ENCODE measurements around the gene ARRDC3.
"Not testable (repeated sequence)": the region's sequence is repeated elsewhere in the genome, so short reads cannot be mapped to it uniquely, and the experiment has no call there.

The ARRDC3 gene

DNA sequence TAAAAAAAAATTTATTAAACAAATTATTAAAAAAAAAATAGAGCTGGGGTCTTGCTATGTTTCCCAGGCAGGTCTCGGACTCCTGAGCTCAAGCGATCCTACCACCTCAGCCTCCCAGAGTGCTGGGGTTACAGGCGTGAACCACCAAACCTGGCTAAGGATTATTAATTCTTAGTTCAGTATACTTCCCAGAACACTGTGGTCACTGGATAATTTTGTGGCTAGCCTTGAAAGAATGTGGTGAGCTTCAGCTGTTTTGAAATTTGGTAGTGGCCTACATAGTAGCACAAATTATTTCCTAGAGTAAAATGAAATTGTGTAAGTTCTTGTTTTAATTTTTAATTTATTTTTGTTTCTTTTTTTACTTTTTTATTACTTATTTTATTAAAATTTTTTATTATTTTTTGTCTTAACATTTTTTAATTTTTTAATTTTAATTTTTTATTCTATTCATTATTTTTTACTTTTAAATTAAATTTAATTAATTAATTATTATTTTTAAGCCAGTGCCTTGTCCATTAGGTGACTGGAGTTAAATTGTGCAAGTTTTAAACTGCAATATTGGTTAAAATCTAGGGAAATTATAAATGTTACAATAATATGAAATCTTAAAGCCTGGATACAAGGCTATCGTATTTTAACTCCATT, 23.0 kb downstream of the ARRDC3 start:
- no peak for DNase-seq

- no peak for DNase-seq
These were observed 25.3 kb downstream of the ARRDC3 start for GRCh38 chr5:91357806-91358205.

- DNase-seq: no peak
These were observed 26.0 kb downstream of the ARRDC3 start for GRCh38 chr5:91357012-91357634.

- not testable (repeated sequence) for DNase-seq
These were observed 28.2 kb downstream of the ARRDC3 start for GRCh38 chr5:91354867-91355266.

- DNase-seq: no peak
These were observed 30.1 kb downstream of the ARRDC3 start for GRCh38 chr5:91352831-91353695.

DNA sequence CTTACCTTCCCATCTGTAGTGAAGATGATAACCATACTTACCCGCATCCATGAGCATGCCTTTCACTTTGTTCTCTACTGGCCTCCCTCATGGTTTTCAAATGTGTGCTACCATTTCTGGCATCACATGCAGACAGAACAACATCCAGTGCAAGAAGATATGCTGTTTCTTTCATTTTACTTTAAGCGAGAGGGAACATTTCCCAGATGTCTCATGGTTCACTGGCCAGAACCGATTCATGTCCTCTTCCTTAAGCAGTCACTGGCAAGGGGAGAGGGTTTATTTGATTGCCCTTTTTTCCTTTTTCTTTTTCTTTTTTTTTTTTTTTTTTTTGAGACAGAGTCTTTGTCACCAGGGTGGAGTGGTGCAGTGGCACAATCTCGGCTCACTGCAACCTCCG, 37.7 kb downstream of the ARRDC3 start:
- DNase-seq: no peak

DNA sequence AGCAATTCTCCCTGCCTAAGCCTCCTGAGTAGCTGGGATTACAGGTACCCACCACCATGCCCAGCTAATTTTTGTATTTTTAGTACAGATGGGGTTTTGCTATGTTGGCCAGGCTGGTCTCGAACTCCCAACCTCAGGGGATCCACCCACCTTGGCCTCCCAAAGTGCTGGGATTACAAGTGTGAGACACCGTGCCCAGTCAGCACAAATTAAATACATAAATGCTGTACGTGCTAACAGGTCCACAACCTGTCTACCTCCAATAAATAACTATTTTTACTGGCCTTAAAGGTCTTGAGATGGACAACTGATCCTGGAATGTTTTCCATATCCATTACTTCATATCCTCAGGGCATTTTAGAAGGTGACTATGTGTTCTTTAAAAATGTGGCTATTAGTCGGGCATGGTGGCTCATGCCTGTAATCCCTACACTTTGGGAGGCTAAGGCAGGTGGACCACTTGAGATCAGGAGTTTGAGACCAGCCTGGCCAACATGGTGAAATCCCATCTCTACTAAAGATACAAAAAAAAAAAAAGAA, 38.4 kb downstream of the ARRDC3 start:
- DNase-seq: not testable (repeated sequence)

- DNase-seq: no peak
These were observed 39.2 kb downstream of the ARRDC3 start for GRCh38 chr5:91343916-91344315.

DNA sequence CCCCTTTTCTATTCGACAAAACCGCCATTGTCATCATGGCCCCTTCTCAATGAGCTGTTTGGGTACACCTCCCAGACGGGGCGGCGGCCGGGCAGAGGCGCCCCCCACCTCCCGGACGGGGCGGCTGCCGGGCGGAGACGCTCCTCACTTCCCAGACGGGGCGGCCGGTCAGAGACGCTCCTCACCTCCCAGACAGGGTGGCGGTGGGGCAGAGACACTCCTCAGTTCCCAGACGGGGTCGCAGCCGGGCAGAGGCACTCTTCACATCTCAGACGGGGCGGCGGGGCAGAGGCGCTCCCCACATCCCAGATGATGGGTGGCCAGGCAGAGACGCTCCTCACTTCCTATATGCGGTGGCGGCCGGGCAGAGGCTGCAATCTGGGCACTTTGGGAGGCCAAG, 40.2 kb downstream of the ARRDC3 start:
- not testable (repeated sequence) for DNase-seq

GRCh38 chr5:91341154-91341553, 42.0 kb downstream of the ARRDC3 start:
- peak; percentile 4 for DNase-seq

- DNase-seq: no peak
These were observed 42.6 kb downstream of the ARRDC3 start for GRCh38 chr5:91340532-91340931.

DNA sequence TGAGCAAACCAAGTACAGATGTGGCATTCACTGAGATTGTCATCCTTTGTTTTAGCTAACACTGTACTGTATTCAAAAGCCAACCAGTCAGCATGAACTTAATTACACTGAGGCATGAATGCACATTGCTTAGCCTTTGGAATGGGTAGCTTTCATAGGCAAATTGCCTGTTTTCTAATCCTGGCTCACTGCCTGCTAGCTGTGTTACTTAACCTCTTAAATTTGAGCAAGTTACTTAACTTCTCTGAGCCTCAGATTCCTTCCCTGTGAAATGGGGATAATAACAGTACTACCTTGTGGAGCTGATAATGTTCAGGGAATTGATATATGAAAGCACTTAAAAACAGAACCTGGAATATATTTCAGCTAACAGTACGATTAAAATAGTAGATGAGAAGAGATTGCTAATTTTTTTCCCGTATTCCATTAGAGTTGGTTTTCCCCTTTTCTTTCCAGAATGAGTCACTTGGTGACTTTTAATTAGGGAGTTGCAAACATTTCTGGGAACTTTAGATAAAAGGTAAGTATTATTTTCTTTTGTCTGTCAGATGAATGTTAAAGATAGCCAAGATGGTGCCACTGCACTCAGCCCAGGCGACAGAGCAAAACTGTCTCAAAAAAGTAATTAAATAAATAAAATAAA, 43.9 kb downstream of the ARRDC3 start:
- DNase-seq: no peak

DNA sequence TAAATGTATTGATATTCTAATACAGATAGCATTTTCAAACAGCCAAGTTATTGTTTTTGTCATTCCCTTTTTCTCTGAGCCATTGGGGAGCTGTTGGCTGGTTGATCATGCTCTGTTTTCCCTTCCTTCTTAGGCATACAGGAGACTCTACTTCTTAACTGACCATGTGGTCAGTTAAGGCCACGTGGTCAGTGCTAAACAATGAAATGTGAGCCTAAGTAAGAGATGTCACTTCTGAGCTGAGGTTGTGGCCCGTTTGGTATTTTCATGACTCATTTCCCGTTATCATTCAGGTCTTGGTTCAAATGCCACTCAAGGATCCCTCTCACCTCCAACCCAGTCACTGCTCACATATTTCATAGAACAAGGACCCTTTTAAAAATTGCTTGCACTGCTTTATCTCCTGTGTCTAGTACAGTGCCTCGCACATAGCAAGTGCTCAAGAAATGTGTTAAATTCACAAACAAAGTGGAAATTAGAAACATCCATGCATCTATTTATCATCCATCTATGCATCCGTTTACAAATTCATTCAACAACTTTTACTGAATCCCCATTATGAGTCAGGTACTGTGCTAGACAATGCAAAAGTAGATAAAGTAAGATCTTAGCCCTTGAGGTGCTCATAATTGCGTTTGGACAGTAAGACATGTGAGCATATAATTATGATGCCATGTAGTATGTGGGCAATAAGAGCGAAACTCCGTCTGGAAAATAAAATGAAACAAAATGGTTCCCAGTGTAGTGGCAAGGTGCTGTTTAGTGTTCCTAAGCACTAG, 50.7 kb downstream of the ARRDC3 start:
- peak; percentile 55 for DNase-seq

DNA sequence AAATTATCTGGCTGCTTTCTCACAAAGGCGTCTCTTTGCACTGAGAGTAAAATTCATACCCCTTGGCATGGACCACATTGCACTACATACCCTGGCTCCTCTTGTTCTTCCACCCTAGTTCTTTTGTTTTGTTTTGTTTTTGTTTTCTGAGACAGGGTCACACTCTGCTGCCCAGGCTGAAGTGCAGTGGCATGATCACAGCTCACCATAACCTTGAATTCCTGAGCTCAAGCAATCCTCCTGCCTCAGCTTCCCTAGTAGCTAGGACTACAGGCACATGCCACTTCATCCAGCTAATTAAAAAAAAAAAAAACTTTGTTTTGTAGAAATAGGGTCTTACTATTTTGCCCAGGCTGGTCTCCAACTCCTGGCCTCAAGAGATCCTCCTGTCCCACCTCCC, 51.4 kb downstream of the ARRDC3 start:
- DNase-seq: no peak

DNA sequence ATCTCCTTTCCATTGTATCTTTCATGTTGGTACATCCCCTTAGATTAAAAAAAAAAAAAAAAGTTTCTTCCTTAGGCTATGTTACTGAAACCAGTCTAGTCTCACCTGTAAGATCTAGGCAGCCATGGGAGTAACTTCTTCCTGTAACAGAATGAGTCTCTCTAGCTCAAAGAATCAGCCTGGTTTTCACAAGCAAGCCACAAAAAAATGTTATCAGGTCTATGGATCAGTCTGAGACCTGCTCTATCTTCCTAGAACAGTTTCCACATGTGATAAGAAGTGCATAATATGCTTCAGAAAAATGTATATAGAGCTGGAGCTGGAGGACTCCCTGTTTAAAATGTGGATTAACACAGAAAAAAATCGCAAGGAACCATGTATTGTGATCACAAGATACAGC, 53.8 kb downstream of the ARRDC3 start:
- no peak for DNase-seq

GRCh38 chr5:91328743-91329142, 54.4 kb downstream of the ARRDC3 start:
- no peak for DNase-seq

DNA sequence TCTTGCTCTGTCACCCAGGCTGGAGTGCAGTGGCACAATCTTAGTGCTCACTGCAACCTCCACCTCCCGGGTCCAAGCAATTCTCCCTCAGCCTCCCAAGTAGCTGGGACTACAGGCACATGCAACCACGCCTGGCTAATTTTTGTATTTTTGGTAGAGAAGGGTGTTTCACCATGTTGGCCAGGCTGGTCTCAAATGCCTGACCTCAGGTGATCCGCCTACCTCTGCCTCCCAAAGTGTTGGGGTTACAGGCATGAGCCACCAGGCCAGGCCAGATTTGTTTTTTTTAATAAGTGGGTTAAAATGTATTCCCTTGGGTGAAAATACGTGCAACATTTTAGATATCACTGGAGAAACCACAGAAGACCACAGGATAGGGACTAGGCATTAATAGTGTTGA, 60.1 kb downstream of the ARRDC3 start:
- DNase-seq: not testable (repeated sequence)

DNA sequence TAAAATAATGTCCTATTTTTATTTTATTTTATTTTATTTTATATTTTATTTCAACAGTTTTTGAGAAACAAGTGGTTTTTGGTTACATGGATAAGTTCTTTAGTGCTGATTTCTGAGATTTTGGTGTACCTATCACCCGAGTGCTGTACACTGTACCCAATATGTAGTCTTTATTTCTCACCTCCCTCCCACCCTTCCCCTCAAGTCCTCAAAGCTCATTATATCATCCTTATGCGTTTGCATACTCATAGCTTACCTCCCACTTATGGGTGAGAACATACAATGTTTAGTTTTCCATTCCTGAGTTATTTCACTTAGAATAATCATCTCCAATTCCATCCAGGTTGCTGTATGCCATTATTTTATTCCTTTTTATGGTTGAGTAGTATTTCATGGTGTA, 63.5 kb downstream of the ARRDC3 start:
- no peak for DNase-seq

- no peak for DNase-seq
These were observed 64.4 kb downstream of the ARRDC3 start for GRCh38 chr5:91318724-91319123.
